Measurements from ENCODE around the gene UBL4B.

DNA sequence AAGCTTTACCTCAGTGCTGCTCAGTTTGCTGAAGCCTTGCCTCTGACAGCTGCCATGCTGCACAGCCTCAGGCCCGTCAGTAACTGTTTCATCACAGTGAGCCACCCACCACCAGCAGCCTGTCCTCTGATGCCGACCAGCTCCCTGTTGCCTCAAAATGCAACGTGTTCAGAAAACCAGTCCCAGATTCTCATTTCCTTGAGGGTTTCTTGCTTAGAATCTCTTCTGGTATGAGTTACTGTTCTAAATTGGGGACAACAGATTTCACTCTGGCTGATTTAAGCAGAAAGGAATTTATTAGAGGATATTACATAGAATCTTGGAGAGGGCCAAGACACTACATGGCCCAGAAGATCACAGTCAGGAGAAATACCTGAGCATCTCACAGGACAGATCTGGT lies 11.0 kb downstream of the UBL4B start:
- TF ChIP-seq EZH2 (IDR thresholded peaks at IDR 0.05; ENCODE audit: borderline replicate concordance, low read depth, low read length, severe bottlenecking) (no peak), MYC (IDR thresholded peaks at IDR 0.05; ENCODE audit: low read depth, low read length) (no peak)

All from endothelial cell of umbilical vein (primary cell).